SJCRH30 (cell line): ENCODE results near the gene CDKN1C. TPM values are rescaled to one million over a fixed set of nuclear protein-coding genes. Genes with fewer than 3 reads are reported as not detected.

Source experiments
- DNase-seq, 2 experiments: peaks; one replicate each; pipeline ENCODE4 v3.0.0-alpha.2; 2015 to 2020
- H3K27ac ChIP-seq: fragments of 250-450 bp; sonication (Bioruptor Pico); 2 replicates; pipeline ENCODE4 v1.5.1; 2020; ENCODE audit warnings: mild to moderate bottlenecking, moderate library complexity
- H3K27me3 ChIP-seq: fragments of 250-450 bp; sonication (Bioruptor Pico); 2 replicates; pipeline ENCODE4 v1.5.1; 2020; ENCODE audit warnings: mild to moderate bottlenecking, moderate library complexity
- H3K36me3 ChIP-seq: fragments of 250-450 bp; sonication (Bioruptor Pico); 2 replicates; pipeline ENCODE4 v1.5.1; 2020; ENCODE audit warnings: mild to moderate bottlenecking, moderate library complexity
- H3K4me1 ChIP-seq: fragments of 250-450 bp; sonication (Bioruptor Pico); 2 replicates; pipeline ENCODE4 v1.5.1; 2020; ENCODE audit warnings: mild to moderate bottlenecking, moderate library complexity
- H3K4me3 ChIP-seq: fragments of 250-450 bp; sonication (Bioruptor Pico); 2 replicates; pipeline ENCODE4 v1.5.1; 2020; ENCODE audit warnings: mild to moderate bottlenecking, moderate library complexity
- H3K9me3 ChIP-seq: fragments of 250-450 bp; sonication (Bioruptor Pico); replicated peaks from 2 replicates; pipeline ENCODE4 v1.5.1; 2020; ENCODE audit warnings: mild to moderate bottlenecking, moderate library complexity
- total RNA-seq: library from RNA; depleted of rRNA; stranded (reverse); fragments of >200 nt; shearing (Covaris generic); gene quantifications from 2 replicates; pipeline ENCODE4 v1.2.3, GENCODE V29; 2014

CDKN1C gene
- total RNA-seq, 1 experiment from 2014 or later: not detected

- no peaks in the 10 kb centered on the region for H3K9me3 ChIP-seq
- H3K27me3 ChIP-seq: no peaks in the 10 kb centered on the region; the same call in 1 of the 2 replicates
- no peak overlapping the region for H3K27ac ChIP-seq
- no peaks in the 10 kb centered on the region for H3K36me3 ChIP-seq
- DNase-seq: no peak
- no peak overlapping the region for H3K4me3 ChIP-seq
- no peaks in the 10 kb centered on the region for H3K4me1 ChIP-seq
Observed at GRCh38 chr11:2846056-2846455, 39.5 kb downstream of the CDKN1C start.

- DNase-seq: no peak
- no peaks in the 10 kb centered on the region for H3K36me3 ChIP-seq
- H3K4me3 ChIP-seq: no peak overlapping the region
- H3K27me3 ChIP-seq: no peaks in the 10 kb centered on the region; the same call in 1 of the 2 replicates
- no peak overlapping the region for H3K27ac ChIP-seq
- H3K9me3 ChIP-seq: no peaks in the 10 kb centered on the region
- H3K4me1 ChIP-seq: no peaks in the 10 kb centered on the region
Observed at GRCh38 chr11:2844996-2845395, 40.6 kb downstream of the CDKN1C start.

GRCh38 chr11:2844116-2844842 lies 41.3 kb downstream of the CDKN1C start:
- no peaks in the 10 kb centered on the region; the same call in 1 of the 2 replicates for H3K27me3 ChIP-seq
- no peaks in the 10 kb centered on the region for H3K4me1 ChIP-seq
- no peaks in the 10 kb centered on the region for H3K36me3 ChIP-seq
- no peak overlapping the region for H3K27ac ChIP-seq
- no peak for DNase-seq
- H3K4me3 ChIP-seq: no peak overlapping the region
- no peaks in the 10 kb centered on the region for H3K9me3 ChIP-seq

GRCh38 chr11:2843551-2843950 lies 42.0 kb downstream of the CDKN1C start:
- H3K4me3 ChIP-seq: no peak overlapping the region
- no peak overlapping the region for H3K27ac ChIP-seq
- no peaks in the 10 kb centered on the region; the same call in 1 of the 2 replicates for H3K27me3 ChIP-seq
- DNase-seq: no peak
- H3K9me3 ChIP-seq: no peaks in the 10 kb centered on the region
- no peaks in the 10 kb centered on the region for H3K36me3 ChIP-seq
- H3K4me1 ChIP-seq: no peaks in the 10 kb centered on the region

GRCh38 chr11:2842876-2843275 lies 42.7 kb downstream of the CDKN1C start:
- no peak overlapping the region for H3K4me3 ChIP-seq
- H3K4me1 ChIP-seq: no peaks in the 10 kb centered on the region
- no peaks in the 10 kb centered on the region for H3K9me3 ChIP-seq
- no peak overlapping the region for H3K27ac ChIP-seq
- DNase-seq: no peak
- H3K27me3 ChIP-seq: no peaks in the 10 kb centered on the region; the same call in 1 of the 2 replicates
- no peaks in the 10 kb centered on the region for H3K36me3 ChIP-seq

GRCh38 chr11:2841411-2842190 lies 44.0 kb downstream of the CDKN1C start:
- Histone ChIP-seq H3K9me3 (no peaks in the 10 kb centered on the region), H3K27ac (no peak overlapping the region), H3K4me1 (no peaks in the 10 kb centered on the region), H3K27me3 (no peaks in the 10 kb centered on the region; the same call in 1 of the 2 replicates), H3K36me3 (no peaks in the 10 kb centered on the region), H3K4me3 (no peak overlapping the region)
- no peak for DNase-seq

GRCh38 chr11:2839395-2839943 lies 46.1 kb downstream of the CDKN1C start:
- no peaks in the 10 kb centered on the region for H3K9me3 ChIP-seq
- no peaks in the 10 kb centered on the region for H3K4me1 ChIP-seq
- peaks cover 5% of the 10 kb centered on the region; the same call in 1 of the 2 replicates for H3K27me3 ChIP-seq
- DNase-seq: no peak
- H3K27ac ChIP-seq: no peak overlapping the region
- no peak overlapping the region for H3K4me3 ChIP-seq
- H3K36me3 ChIP-seq: no peaks in the 10 kb centered on the region

GRCh38 chr11:2838676-2839294 lies 46.8 kb downstream of the CDKN1C start:
- Histone ChIP-seq H3K4me3 (no peak overlapping the region), H3K36me3 (no peaks in the 10 kb centered on the region), H3K27ac (no peak overlapping the region), H3K9me3 (no peaks in the 10 kb centered on the region), H3K27me3 (0 out of 2 replicates have a peak, but pooled peaks cover 5% of the 10 kb centered on the region), H3K4me1 (no peaks in the 10 kb centered on the region)
- no peak for DNase-seq

- H3K27me3 ChIP-seq: 0 out of 2 replicates have a peak, but pooled peaks cover 5% of the 10 kb centered on the region
- H3K36me3 ChIP-seq: no peaks in the 10 kb centered on the region
- no peaks in the 10 kb centered on the region for H3K4me1 ChIP-seq
- H3K27ac ChIP-seq: no peak overlapping the region
- no peak for DNase-seq
- H3K9me3 ChIP-seq: no peaks in the 10 kb centered on the region
- no peak overlapping the region for H3K4me3 ChIP-seq
Observed at GRCh38 chr11:2838091-2838490, 47.5 kb downstream of the CDKN1C start.

- Histone ChIP-seq H3K4me1 (no peaks in the 10 kb centered on the region), H3K27me3 (0 out of 2 replicates have a peak, but pooled peaks cover 5% of the 10 kb centered on the region), H3K4me3 (no peak overlapping the region), H3K9me3 (no peaks in the 10 kb centered on the region), H3K36me3 (no peaks in the 10 kb centered on the region), H3K27ac (no peak overlapping the region)
- no peak for DNase-seq
Observed at GRCh38 chr11:2837651-2838050, 47.9 kb downstream of the CDKN1C start.

- no peak overlapping the region for H3K27ac ChIP-seq
- no peaks in the 10 kb centered on the region for H3K4me1 ChIP-seq
- DNase-seq: peak; percentile 72 to 80
- 0 out of 2 replicates have a peak, but pooled peaks cover 5% of the 10 kb centered on the region for H3K27me3 ChIP-seq
- no peaks in the 10 kb centered on the region for H3K9me3 ChIP-seq
- no peak overlapping the region for H3K4me3 ChIP-seq
- H3K36me3 ChIP-seq: no peaks in the 10 kb centered on the region
Observed at GRCh38 chr11:2837096-2837601, 48.4 kb downstream of the CDKN1C start.

- H3K36me3 ChIP-seq: no peaks in the 10 kb centered on the region
- H3K4me1 ChIP-seq: no peaks in the 10 kb centered on the region
- 0 out of 2 replicates have a peak, but pooled peaks cover 5% of the 10 kb centered on the region for H3K27me3 ChIP-seq
- no peak overlapping the region for H3K4me3 ChIP-seq
- DNase-seq: no peak
- H3K9me3 ChIP-seq: no peaks in the 10 kb centered on the region
- no peak overlapping the region for H3K27ac ChIP-seq
Observed at GRCh38 chr11:2836315-2837095, 49.1 kb downstream of the CDKN1C start.

GRCh38 chr11:2835751-2836150 lies 49.8 kb downstream of the CDKN1C start:
- DNase-seq: no peak
- Histone ChIP-seq H3K4me3 (no peak overlapping the region), H3K27ac (no peak overlapping the region), H3K9me3 (no peaks in the 10 kb centered on the region), H3K36me3 (no peaks in the 10 kb centered on the region), H3K4me1 (no peaks in the 10 kb centered on the region), H3K27me3 (0 out of 2 replicates have a peak, but pooled peaks cover 5% of the 10 kb centered on the region)

GRCh38 chr11:2835296-2835695 lies 50.3 kb downstream of the CDKN1C start:
- Histone ChIP-seq H3K36me3 (no peaks in the 10 kb centered on the region), H3K4me3 (no peak overlapping the region), H3K27me3 (0 out of 2 replicates have a peak, but pooled peaks cover 5% of the 10 kb centered on the region), H3K4me1 (no peaks in the 10 kb centered on the region), H3K9me3 (no peaks in the 10 kb centered on the region), H3K27ac (no peak overlapping the region)
- no peak for DNase-seq
